Right kidney (tissue), 9 donors: ENCODE data around the gene ARL3.
"Not testable (repeated sequence)": the region's sequence is repeated elsewhere in the genome, so short reads cannot be mapped to it uniquely, and the experiment has no call there.

Source experiments
- DNase-seq: peaks from one replicate; pipeline ENCODE4 v3.0.0-alpha.2; 2016
- long read RNA-seq, 8 donors: transcript quantifications; one replicate each; lab custom pipeline, GENCODE V29; 2026

ARL3 gene
- long read RNA-seq, donor 1, transcript ARL3-201 (6 exons, 3,844 nt): major isoform, 81 of 121 reads
- long read RNA-seq, donor 1, partial matches to known transcripts: 40 of 121 reads
- long read RNA-seq, donor 1, other reads (novel, unspliced or antisense): 0 of 121 reads
- long read RNA-seq, donor 2, transcript ARL3-201 (6 exons, 3,844 nt): major isoform, 54 of 83 reads
- long read RNA-seq, donor 2, partial matches to known transcripts: 29 of 83 reads
- long read RNA-seq, donor 2, other reads (novel, unspliced or antisense): 0 of 83 reads
- long read RNA-seq, donor 3, transcript ARL3-201 (6 exons, 3,844 nt): major isoform, 37 of 63 reads
- long read RNA-seq, donor 3, partial matches to known transcripts: 26 of 63 reads
- long read RNA-seq, donor 3, other reads (novel, unspliced or antisense): 0 of 63 reads
- long read RNA-seq, donor 4, transcript ARL3-201 (6 exons, 3,844 nt): major isoform, 48 of 73 reads
- long read RNA-seq, donor 4, partial matches to known transcripts: 25 of 73 reads
- long read RNA-seq, donor 4, other reads (novel, unspliced or antisense): 0 of 73 reads
- long read RNA-seq, donor 5, transcript ARL3-201 (6 exons, 3,844 nt): major isoform, 58 of 88 reads
- long read RNA-seq, donor 5, partial matches to known transcripts: 30 of 88 reads
- long read RNA-seq, donor 5, other reads (novel, unspliced or antisense): 0 of 88 reads
- long read RNA-seq, donor 6, transcript ARL3-201 (6 exons, 3,844 nt): major isoform, 45 of 91 reads
- long read RNA-seq, donor 6, partial matches to known transcripts: 46 of 91 reads
- long read RNA-seq, donor 6, other reads (novel, unspliced or antisense): 0 of 91 reads
- long read RNA-seq, donor 7, transcript ARL3-201 (6 exons, 3,844 nt): major isoform, 68 of 130 reads
- long read RNA-seq, donor 7, partial matches to known transcripts: 62 of 130 reads
- long read RNA-seq, donor 7, other reads (novel, unspliced or antisense): 0 of 130 reads
- long read RNA-seq, donor 8, transcript ARL3-201 (6 exons, 3,844 nt): major isoform, 58 of 106 reads
- long read RNA-seq, donor 8, partial matches to known transcripts: 48 of 106 reads
- long read RNA-seq, donor 8, other reads (novel, unspliced or antisense): 0 of 106 reads

DNA sequence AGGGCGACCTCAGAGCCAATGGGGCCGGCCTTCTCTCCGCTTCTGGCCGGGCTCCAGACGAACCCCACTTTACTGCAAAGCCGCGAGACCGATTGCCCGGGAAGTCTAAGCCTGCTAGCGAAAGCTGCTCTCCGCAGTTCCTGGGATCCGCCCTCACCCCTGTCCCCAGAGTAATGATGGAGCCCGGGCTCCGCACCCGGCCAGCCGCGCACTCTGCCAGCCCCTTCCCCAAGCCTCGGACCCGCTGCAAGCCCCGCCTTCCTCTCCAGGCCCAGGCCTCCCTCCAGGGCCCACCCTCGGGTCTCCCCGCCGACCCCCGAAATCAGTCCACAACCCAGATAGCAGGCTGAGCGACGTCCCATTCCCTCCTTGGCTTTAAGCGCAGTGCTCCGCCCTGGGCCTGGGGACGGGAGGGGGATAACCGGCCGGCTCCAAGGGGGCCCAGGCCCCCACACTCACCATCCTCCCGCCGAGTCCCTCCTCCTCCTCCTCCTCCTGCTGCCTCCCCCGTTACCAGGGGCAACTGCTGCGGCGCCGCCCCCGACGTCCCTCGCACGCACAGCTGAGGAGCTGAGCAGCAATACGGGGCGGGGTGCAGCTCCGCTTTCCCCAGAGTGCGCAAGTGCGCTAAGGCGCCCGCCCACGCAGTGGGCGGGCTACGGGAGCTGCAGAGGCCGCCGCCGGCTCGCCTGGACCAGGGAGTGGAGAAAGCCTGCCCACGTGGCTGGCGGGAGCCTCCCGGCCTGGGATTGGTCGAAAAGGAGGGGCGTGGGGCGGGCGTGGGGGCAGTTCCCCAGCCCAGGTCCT is at the start of gene ARL3:
TSS of gene ARL3 (minus strand) at position 584 of the 807 bp plus-strand sequence. CDS start at position 462, 122 bp downstream.
- peak; percentile 99 for DNase-seq

DNA sequence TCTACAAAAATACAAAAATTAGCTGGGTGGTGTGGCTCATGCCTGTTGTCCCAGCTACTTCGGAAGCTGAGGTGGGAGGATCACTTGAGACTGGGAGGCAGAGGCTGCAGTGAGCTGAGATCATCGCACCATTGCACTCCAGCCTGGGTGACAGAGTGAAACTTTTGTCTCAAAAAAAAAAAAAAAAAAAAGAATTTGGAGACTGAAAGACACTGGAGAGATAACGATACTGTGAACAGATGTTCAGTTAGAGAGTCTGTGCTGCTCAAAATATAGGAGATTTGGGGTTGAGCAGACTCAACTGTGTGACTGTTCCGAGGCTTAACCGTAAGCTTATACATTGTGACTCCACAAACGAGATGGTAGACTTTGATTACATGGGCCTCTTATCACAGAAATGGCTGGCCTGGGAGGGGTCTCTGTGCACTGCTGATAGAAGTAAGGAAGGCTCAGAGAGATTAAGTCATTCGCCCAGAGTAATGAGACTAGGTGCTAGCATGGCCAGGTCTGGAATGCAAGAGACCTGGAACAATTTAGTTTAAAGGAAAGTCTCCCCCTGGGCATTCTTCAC is 48.9 kb upstream of the ARL3 start:
- no peak for DNase-seq

GRCh38 chr10:102762401-102763015 is 48.3 kb upstream of the ARL3 start:
- DNase-seq: no peak

GRCh38 chr10:102761981-102762380 is 47.8 kb upstream of the ARL3 start:
- no peak for DNase-seq

- DNase-seq: no peak
Observed at GRCh38 chr10:102759497-102760210, 45.5 kb upstream of the ARL3 start.

- DNase-seq: not testable (repeated sequence)
Observed at GRCh38 chr10:102758933-102759262, 44.7 kb upstream of the ARL3 start.

GRCh38 chr10:102758240-102758932 is 44.2 kb upstream of the ARL3 start:
- DNase-seq: peak; percentile 71

DNA sequence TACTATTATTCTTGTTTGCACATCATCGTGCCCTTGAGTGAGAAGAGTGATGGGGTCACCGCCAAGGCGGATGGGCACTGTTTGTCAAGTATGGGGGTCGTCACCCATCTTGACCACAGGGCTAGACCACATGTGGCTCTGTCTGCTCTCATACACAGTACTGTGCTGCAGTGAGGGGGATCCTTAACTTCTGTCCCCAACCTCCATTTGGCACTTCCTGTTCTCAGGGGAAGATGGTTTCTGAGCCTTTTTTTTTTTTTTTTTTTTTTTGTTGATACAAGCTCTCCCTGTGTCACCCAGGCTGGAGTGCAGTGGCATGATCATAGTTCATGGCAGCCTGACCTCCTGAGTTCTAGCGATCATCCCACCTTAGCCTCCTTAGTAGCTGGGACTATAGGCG is 43.1 kb upstream of the ARL3 start:
- DNase-seq: no peak

- DNase-seq: no peak
Observed at GRCh38 chr10:102753718-102754117, 39.5 kb upstream of the ARL3 start.

DNA sequence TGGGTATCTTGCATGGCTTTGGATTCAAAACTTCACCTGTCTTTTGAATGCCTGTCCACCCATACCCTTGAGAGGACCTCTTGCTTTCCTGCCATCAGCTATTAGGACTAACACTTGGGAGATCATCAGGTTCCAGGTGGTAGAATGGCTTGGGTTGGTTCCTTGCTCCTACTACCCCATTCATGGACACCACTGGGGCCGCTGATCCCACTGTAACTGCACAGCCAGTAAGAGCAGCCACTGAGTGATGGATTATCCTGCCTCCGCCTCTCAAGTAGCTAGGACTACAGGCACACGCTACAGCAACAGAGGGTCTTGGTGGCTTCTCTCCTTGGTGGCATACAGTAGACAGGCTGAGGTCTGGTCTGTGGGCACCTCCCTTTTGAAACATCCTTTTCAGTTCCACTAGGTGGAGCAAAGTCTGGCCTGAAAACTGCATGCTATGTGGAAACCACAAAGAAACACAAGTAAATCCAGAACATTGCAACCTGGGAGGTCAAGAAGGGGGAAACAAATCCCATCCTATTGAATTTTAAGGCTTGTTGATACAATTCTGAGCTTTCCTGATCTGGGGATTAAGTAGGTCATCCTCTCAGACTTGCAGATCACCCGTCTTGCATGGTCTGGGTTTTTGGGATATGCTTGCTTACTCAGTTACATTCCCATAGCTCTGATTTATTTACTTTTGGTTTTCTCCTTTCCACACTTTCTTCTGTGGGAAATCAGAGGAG is 38.9 kb upstream of the ARL3 start:
- DNase-seq: no peak

GRCh38 chr10:102752266-102752930 is 38.2 kb upstream of the ARL3 start:
- DNase-seq: no peak

DNA sequence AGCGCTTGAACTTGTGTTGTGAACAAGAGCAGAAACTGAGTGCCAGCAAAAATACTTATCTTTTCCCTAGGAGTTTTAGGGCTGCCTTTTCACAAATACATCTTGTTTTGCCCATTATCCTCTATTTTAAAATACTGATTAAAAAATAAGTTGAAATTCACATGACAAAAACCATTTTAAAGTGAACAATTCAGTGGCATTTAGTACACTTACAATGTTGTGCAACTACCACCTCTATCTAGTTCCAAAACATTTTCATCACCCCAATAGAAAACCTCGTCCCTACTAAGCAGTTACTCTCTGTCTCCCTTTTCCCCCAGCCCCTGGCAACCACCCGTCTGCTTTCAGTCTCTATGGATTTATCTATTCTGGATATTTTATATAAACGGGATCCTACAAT is 31.0 kb upstream of the ARL3 start:
- no peak for DNase-seq

DNA sequence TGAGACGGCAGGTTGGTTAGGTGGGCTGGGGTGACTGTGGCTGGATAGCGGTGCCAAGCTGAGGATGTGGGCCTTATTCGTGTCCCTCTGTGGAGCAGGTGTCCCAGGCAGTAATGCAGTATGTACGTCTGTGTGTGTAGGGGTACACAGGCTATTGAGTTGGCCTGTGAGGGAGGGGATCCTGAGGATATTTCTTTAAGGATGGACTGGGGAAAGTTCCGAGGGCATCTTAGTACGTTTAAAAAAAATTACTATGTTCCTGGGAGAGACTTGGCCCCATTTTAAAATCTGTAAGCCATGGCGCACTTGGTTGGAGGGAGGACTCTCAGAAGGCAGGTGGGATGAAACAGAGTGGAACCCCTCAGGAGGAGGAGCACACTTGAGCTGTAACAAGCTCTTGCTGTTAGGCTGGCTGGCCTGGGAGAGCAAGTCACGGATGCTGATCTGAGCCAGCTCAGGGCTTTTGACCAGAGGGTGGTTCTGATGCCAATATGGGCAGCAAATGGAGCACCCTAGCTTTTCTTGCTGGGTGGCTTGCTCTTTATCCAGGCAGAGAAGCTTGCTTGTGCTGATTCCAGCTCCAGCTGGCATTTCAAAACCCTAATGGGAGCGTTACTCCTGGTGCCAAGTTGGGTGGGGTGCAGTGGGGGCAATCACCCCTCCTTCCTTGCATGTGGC is 30.3 kb upstream of the ARL3 start:
- DNase-seq: peak; percentile 56

GRCh38 chr10:102743588-102744373 is 29.6 kb upstream of the ARL3 start, which contains the start of gene WBP1L:
Gene WBP1L (plus strand): TSS chr10:102743948. CDS start chr10:102744054, 106 bp downstream.
- peak; percentile 87 for DNase-seq

DNA sequence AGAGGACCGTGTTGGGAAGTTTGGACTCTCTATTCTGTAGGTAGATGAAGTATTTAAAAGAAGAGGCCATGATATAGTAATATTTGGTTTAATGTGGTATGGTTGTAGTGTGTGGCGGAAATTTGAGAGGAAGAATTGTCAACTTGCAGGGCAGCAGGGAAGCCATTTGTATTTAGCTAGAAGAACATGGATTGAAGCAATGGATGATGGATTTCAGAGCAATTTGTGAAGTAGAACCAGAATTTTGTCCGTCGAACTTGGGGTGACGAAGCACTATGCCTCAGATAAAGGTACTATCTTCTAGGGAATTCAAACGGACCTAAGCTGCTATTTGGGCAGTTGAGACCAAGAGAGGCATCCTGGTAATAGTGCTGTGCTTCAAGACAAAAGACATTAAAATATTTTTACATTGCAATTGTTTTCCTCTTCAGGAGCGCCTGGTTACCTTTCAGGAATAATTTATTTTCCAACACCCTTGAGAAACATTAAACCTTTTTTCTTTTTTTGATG is 28.9 kb upstream of the ARL3 start:
- no peak for DNase-seq

- DNase-seq: not testable (repeated sequence)
Observed at GRCh38 chr10:102742313-102742712, 28.1 kb upstream of the ARL3 start.

DNA sequence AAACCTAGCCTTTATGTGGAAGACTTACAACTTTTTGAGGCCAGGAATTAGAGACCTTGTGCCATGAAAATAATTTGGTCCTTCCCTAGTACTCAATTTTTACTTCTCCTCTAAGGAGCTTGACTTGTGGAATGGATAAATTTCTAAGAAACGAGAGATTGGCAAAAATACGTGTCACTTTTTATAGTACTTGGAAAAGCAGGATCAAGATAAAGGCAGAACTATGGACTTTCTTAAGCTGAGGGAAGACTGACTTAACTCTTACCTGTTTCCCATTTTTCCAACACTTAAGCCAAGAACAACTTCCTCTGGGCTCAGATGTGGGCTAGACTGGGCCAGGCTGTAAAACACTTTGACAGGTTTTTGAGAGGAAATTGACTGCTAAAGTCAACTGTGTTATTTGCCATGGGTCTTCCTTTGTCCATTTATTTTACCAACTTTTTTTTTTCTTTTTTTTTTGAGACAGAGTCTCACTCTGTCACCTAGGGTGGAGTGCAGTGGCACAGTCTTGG is 27.6 kb upstream of the ARL3 start:
- DNase-seq: no peak
